Measurements from ENCODE around the gene ARSJ.

GRCh38 chr4:113904877-113905276 is 74.6 kb downstream of the ARSJ start:
- TF ChIP-seq POLR2A (IDR thresholded peaks at IDR 0.05; ENCODE audit: low read length) (no peak), GATA1 (IDR thresholded peaks at IDR 0.05; ENCODE audit: low read depth, low read length) (no peak)
